Mucosa of stomach (tissue), 1 donor: Measurements from ENCODE around the gene RAPGEF6.

ENCODE experiments used
- H3K27me3 ChIP-seq: one replicate; pipeline ENCODE4 v1.7.0; 2013; ENCODE audit warnings: mild to moderate bottlenecking, low read length; ENCODE audit not compliant: control insufficient read depth, insufficient read depth
- H3K36me3 ChIP-seq: one replicate; pipeline ENCODE4 v1.7.0; 2013; ENCODE audit warnings: low read length; ENCODE audit not compliant: control insufficient read depth, insufficient read depth
- H3K4me1 ChIP-seq: one replicate; pipeline ENCODE4 v1.7.0; 2013; ENCODE audit warnings: mild to moderate bottlenecking, low read length; ENCODE audit not compliant: control insufficient read depth, insufficient read depth
- H3K4me3 ChIP-seq: one replicate; pipeline ENCODE4 v1.7.0; 2013; ENCODE audit warnings: low read length
- H3K9ac ChIP-seq: one replicate; pipeline ENCODE4 v1.7.0; 2013; ENCODE audit warnings: mild to moderate bottlenecking, low read length, moderate library complexity
- H3K9me3 ChIP-seq: one replicate; pipeline ENCODE4 v1.7.0; 2013; ENCODE audit warnings: mild to moderate bottlenecking, low read length, moderate library complexity; ENCODE audit not compliant: control insufficient read depth
- donor health status: Pancreatic carcinoma.

RAPGEF6 gene

GRCh38 chr5:131532031-131532640 is 102.9 kb downstream of the RAPGEF6 start:
- Histone ChIP-seq H3K9me3 (no peaks in the 10 kb centered on the region), H3K36me3 (no peaks in the 10 kb centered on the region), H3K27me3 (no peaks in the 10 kb centered on the region), H3K4me3 (no peak overlapping the region), H3K9ac (peak overlapping the region; percentile 19), H3K4me1 (no peaks in the 10 kb centered on the region)

DNA sequence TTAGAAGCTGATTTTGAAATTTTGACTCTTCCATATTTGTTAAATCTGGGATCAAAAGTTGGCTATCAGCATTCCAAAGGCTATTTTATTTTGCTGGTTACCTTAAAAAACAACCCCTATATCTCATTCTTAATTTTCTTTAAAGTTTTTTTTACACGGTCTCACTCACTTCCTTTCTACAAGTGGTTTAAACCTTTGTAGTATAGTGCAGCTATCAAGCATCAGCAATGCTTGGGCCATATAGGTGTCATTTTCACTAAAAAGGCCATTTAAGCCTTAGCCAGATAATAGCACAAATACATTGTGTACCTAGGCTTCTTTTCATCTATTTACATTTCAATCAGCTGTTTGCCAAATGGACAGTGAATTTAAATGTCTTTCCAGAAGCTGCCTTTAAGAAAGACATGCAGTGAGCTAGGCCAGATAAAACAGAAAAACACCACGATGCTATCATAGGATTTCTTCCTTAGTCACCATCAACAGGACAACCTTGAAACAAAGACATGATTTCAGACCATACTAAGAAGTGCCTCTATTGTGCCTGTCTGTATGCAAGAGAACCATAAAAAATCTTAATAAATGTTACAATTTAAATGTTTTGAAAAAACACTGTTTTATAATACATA is 104.2 kb downstream of the RAPGEF6 start:
- H3K36me3 ChIP-seq: no peaks in the 10 kb centered on the region
- H3K4me1 ChIP-seq: no peaks in the 10 kb centered on the region
- no peaks in the 10 kb centered on the region for H3K27me3 ChIP-seq
- no peaks in the 10 kb centered on the region for H3K9me3 ChIP-seq
- no peak overlapping the region for H3K4me3 ChIP-seq
- H3K9ac ChIP-seq: no peak overlapping the region

DNA sequence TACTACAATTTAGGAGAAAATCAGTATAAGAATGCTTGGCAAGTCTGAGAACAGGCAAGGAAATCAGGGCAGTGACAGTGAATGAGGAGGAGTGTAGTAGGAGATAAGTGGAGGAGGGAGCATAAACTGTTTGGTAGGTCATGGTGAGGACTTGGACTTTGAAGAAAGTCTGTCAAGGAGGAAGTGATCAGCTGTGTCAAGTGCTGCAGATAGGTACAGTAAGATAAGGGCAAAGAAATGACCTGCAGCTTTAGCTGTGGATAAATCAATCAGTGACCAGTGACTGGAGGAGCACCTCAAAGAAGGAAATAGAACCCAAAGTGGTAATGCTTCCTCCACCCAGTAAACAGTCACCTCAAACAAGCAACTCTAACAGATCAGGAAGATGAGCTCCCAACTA is 106.3 kb downstream of the RAPGEF6 start:
- H3K9ac ChIP-seq: no peak overlapping the region
- H3K9me3 ChIP-seq: no peaks in the 10 kb centered on the region
- H3K27me3 ChIP-seq: no peaks in the 10 kb centered on the region
- H3K4me3 ChIP-seq: no peak overlapping the region
- no peaks in the 10 kb centered on the region for H3K36me3 ChIP-seq
- H3K4me1 ChIP-seq: no peaks in the 10 kb centered on the region

DNA sequence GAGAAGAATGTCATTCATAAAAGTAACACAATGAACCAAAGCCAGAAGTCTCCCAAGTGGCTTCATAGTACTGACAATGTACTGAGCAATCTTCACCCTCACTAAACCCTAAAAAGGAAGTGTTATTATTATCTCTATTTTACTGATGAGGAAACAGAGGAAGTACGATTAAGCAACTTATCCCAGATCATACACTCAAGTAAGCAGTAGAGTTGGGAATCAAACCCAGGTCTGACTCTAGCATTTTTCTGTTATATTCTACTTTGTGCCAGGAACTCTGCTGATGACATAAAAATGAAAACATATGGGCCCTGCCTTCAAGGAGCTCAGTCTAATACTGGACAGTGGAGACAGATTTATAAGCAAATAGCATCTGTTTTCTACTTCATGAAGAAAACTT is 109.2 kb downstream of the RAPGEF6 start:
- H3K4me3 ChIP-seq: no peak overlapping the region

DNA sequence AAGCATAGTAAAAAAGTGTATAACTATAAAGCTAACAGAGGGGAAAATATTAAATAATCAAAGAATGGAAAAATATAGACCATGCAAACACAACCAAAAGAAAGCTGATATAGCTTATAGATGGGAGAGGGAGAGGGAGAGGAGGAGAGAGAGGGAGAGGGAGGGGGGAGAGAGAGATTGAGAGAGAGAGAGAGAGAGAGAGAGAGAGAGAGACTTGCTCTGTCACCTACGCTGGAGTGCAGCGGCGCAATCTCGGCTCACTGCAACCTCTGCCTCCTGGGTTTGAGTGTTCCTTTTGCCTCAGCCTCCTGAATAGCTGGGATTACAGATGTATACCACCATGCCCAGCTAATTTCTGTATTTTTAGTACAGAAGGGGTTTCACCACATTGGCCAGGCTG is 110.6 kb downstream of the RAPGEF6 start:
- H3K4me3 ChIP-seq: no peak overlapping the region
- H3K9ac ChIP-seq: no peak overlapping the region
- no peaks in the 10 kb centered on the region for H3K36me3 ChIP-seq
- no peaks in the 10 kb centered on the region for H3K27me3 ChIP-seq
- no peaks in the 10 kb centered on the region for H3K9me3 ChIP-seq
- H3K4me1 ChIP-seq: no peaks in the 10 kb centered on the region

More for the DNA sequence above, 109.2 kb downstream of the RAPGEF6 start:
- no peaks in the 10 kb centered on the region for H3K36me3 ChIP-seq
- H3K9ac ChIP-seq: no peak overlapping the region
- no peaks in the 10 kb centered on the region for H3K9me3 ChIP-seq
- no peaks in the 10 kb centered on the region for H3K27me3 ChIP-seq
- H3K4me1 ChIP-seq: no peaks in the 10 kb centered on the region

GRCh38 chr5:131523500-131524185 is 111.4 kb downstream of the RAPGEF6 start:
- no peak overlapping the region for H3K4me3 ChIP-seq
- H3K9ac ChIP-seq: no peak overlapping the region
- no peaks in the 10 kb centered on the region for H3K9me3 ChIP-seq
- H3K4me1 ChIP-seq: no peaks in the 10 kb centered on the region
- no peaks in the 10 kb centered on the region for H3K27me3 ChIP-seq
- H3K36me3 ChIP-seq: no peaks in the 10 kb centered on the region

- no peaks in the 10 kb centered on the region for H3K27me3 ChIP-seq
- H3K9ac ChIP-seq: no peak overlapping the region
- H3K4me1 ChIP-seq: no peaks in the 10 kb centered on the region
- no peaks in the 10 kb centered on the region for H3K9me3 ChIP-seq
- no peaks in the 10 kb centered on the region for H3K36me3 ChIP-seq
- no peak overlapping the region for H3K4me3 ChIP-seq
Measured at GRCh38 chr5:131521252-131521651, 113.8 kb downstream of the RAPGEF6 start.

DNA sequence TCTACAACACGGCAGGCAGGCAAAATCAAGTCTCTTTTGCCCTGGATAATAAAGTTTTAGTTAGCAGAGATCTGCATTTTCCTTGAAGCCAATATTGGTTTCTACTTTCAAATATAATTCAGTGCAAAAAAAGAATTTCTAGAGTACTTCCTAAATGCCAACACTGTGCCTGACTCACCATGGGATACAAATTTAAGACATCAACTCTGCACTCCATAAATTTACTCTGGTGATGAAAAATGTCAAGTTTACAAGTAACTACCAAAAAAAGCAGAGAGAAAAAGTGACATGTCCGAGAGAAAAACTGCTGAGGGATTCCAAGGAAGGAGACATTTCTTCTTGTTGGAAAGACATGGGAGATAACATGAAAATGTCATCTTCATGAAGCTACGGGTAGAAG is 119.7 kb downstream of the RAPGEF6 start:
- Histone ChIP-seq H3K9me3 (no peaks in the 10 kb centered on the region), H3K27me3 (no peaks in the 10 kb centered on the region), H3K9ac (no peak overlapping the region), H3K36me3 (no peaks in the 10 kb centered on the region), H3K4me3 (no peak overlapping the region), H3K4me1 (no peaks in the 10 kb centered on the region)

GRCh38 chr5:131514316-131515283 is 120.4 kb downstream of the RAPGEF6 start:
- Histone ChIP-seq H3K4me1 (no peaks in the 10 kb centered on the region), H3K9me3 (no peaks in the 10 kb centered on the region), H3K4me3 (no peak overlapping the region), H3K36me3 (no peaks in the 10 kb centered on the region), H3K27me3 (no peaks in the 10 kb centered on the region), H3K9ac (no peak overlapping the region)

- Histone ChIP-seq H3K4me3 (no peak overlapping the region), H3K27me3 (no peaks in the 10 kb centered on the region), H3K9ac (no peak overlapping the region), H3K36me3 (no peaks in the 10 kb centered on the region), H3K4me1 (no peaks in the 10 kb centered on the region), H3K9me3 (no peaks in the 10 kb centered on the region)
Measured at GRCh38 chr5:131513780-131514179, 121.2 kb downstream of the RAPGEF6 start.

- H3K4me1 ChIP-seq: no peaks in the 10 kb centered on the region
- H3K36me3 ChIP-seq: no peaks in the 10 kb centered on the region
- no peaks in the 10 kb centered on the region for H3K9me3 ChIP-seq
- no peak overlapping the region for H3K4me3 ChIP-seq
- no peaks in the 10 kb centered on the region for H3K27me3 ChIP-seq
- H3K9ac ChIP-seq: no peak overlapping the region
Measured at GRCh38 chr5:131511934-131512333, 123.1 kb downstream of the RAPGEF6 start.

- Histone ChIP-seq H3K4me1 (no peaks in the 10 kb centered on the region), H3K9me3 (no peaks in the 10 kb centered on the region), H3K27me3 (no peaks in the 10 kb centered on the region), H3K36me3 (no peaks in the 10 kb centered on the region), H3K9ac (no peak overlapping the region), H3K4me3 (no peak overlapping the region)
Measured at GRCh38 chr5:131509801-131510200, 125.2 kb downstream of the RAPGEF6 start.
